Occipital lobe (tissue), 2 donors: ENCODE results near the gene CTSG. TPM values are rescaled to one million over a fixed set of nuclear protein-coding genes. Genes with fewer than 3 reads are reported as not detected.
"Not testable (repeated sequence)": the region's sequence is repeated elsewhere in the genome, so short reads cannot be mapped to it uniquely, and the experiment has no call there.

ENCODE experiments used
- DNase-seq: peaks from one replicate; lab custom pipeline; 2025; lab: John Stamatoyannopoulos, UW
- total RNA-seq: library from RNA; depleted of rRNA; stranded (reverse); fragments of >200 nt; gene quantifications from one replicate; pipeline ENCODE4 v1.2.3, GENCODE V29; 2014

The CTSG gene
- total RNA-seq, 1 donor from 2014 or later: not detected

- not testable (repeated sequence) for DNase-seq
These were observed 27.0 kb downstream of the CTSG start for GRCh38 chr14:24549064-24549463.

GRCh38 chr14:24542346-24542936 lies 33.6 kb downstream of the CTSG start:
- no peak for DNase-seq

- no peak for DNase-seq
These were observed 40.3 kb downstream of the CTSG start for GRCh38 chr14:24535737-24536136.

DNA sequence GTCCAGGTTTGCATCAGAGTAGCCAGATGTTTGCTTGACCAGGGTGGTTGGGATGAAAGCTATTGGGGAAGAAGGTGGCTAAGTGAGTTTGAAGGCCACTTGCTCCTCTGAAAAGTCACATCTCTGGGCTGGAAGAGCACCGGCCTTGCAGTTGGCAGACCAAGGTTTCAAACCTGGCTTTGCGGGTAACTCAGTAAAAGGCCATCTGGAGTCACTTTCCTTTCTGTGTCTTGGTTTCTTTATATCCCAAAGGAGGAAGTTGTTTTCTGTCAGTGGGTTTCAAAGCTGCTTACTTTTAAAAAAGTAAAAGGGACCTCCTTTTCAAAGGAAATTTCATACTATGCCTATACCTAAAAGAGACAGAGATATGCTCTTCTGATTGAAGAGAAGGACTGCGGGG lies 41.8 kb downstream of the CTSG start:
- no peak for DNase-seq

DNA sequence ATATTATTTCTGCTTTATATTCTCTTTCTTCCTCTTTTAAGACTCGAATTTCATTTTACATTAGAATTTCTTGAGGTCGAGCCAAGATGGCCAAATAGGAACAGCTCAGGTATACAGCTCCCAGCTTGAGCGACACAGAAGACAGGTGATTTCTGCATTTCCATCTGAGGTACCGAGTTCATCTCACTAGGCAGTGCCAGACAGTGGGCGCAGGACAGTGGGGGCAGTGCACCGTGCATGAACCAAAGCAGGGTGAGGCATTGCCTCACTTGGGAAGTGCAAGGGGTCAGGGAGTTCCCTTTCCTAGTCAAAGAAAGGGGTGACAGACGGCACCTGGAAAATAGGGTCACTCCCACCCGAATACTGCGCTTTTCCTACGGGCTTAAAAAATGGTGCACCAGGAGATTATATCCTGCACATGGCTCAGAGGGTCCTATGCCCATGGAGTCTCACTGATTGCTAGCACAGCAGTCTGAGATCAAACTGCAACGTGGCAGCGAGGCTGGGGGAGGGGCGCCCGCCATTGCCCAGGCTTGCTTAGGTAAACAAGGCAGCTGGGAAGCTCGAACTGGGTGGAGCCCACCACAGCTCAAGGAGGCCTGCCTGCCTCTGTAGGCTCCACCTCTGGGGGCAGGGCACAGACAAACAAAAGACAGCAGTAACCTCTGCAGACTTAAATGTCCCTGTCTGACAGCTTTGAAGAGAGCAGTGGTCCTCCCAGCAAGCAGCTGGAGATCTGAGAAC lies 50.0 kb downstream of the CTSG start:
- DNase-seq: not testable (repeated sequence)

Other genes starting within 250 kb of the CTSG start
- 1.4 TPM for gene ADCY4, start 241.2 kb downstream of the CTSG start, total RNA-seq
- gene RIPK3, start 236.3 kb downstream of the CTSG start, total RNA-seq: 0.47 TPM
- 5.1 TPM for gene NFATC4, start 208.1 kb downstream of the CTSG start, total RNA-seq
- 15.0 TPM for gene NYNRIN, start 177.2 kb downstream of the CTSG start, total RNA-seq
- 0.47 TPM for gene CBLN3, start 146.6 kb downstream of the CTSG start, total RNA-seq
- 16.7 TPM for gene KHNYN, start 146.3 kb downstream of the CTSG start, total RNA-seq
- gene SDR39U1, start 133.5 kb downstream of the CTSG start, total RNA-seq: 17.0 TPM
- not detected for gene CMA1, start 68.0 kb downstream of the CTSG start, total RNA-seq
- gene GZMH, start 33.4 kb upstream of the CTSG start, total RNA-seq: not detected
- gene GZMB, start 57.9 kb upstream of the CTSG start, total RNA-seq: not detected